GM21526 (cell line): ENCODE data around the gene RIMS4.
"Not testable (repeated sequence)": the region's sequence is repeated elsewhere in the genome, so short reads cannot be mapped to it uniquely, and the experiment has no call there.

ENCODE experiments used
- ATAC-seq: cut with Tn5 transposase; IDR thresholded peaks from one replicate; pipeline ENCODE4 v1.9.1; 2021; ENCODE audit warnings: moderate library complexity; ENCODE audit not compliant: unreplicated experiment, low FRiP score

RIMS4 gene

DNA sequence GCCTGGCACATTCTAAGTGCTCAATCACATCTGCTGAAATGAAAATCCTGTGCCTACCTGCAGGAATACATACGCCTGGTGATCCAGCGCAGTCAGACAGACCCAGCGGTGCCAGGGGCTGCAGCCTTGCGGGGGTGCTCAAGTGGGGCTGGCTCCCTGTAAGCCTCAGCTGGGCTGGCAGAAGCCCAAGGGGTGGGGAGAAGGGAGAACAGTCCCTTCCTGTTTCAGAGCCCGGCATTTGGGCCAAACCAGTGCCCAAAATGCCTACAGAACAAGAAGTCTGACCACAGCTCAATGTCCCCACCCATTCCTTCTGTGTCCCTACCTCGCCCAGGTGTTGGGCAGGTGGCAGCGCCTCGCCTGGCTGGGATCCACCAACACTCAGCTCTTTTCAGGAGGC lies 42.1 kb downstream of the RIMS4 start:
- ATAC-seq, result no peak

DNA sequence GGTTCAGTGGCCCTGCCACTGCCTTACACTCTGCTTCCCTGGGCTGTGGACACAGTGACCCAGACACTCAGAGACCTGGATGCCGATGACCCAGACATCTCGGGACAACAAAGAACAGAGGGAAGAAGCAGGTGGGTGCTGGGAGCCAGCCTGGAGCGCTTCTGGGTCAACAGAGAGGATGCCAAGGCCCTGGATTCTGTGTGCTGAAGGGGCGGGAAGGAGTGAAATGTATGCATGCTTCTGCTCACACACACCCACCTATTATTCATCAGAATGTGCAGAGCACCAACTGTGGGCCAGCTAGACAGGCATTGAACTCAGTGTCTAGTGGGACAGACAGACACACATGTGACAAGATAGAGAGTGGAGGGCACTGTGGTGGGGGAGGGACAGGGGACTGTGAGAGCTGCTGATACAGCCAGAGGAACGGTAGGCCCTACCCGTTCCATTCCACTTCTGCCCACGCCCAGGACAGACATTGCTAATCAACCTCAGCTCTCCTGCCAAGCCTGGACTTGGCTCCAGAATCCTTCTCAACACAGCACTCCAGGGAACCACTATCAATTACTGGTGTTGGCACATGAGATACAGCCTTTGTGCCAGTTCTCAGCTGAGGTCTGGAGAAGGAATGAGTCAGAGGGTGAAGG lies 44.5 kb downstream of the RIMS4 start:
- no peak for ATAC-seq

DNA sequence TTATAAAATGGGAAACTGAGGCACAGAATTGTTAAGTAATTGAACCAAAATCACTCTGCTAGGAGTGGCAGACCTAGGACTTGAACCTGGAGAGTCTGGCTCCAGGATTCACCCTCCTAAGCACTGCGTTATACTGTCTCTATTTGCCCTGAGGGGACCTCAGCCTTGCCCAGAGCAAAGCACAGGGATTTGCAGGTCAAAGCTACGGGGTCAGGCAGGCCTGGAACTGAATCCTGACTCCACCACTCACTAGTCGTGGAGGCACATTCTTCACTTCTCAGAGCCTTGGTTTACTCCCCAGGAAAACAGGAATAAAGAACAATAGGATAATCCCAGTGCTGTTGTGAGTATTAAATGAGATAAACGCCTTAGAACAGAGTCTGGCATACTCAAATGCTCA lies 45.3 kb downstream of the RIMS4 start:
- no peak for ATAC-seq

DNA sequence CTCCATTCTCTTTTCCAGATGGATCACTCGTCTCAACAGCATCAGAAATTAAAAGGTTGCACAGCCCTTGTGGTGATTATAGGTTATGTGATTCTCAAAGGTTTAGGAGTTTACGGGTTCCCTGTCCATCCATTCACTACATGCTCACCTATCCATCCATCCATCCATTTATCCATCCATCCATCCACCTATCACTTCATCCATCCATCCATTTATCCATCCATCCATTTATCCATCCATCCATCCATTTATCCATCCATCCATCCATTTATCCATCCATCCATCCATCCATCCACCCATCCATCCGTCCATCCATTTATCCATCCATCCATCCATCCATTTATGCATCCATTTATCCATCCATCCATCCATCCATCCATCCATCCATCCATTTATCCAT lies 46.5 kb downstream of the RIMS4 start:
- ATAC-seq, result not testable (repeated sequence)

DNA sequence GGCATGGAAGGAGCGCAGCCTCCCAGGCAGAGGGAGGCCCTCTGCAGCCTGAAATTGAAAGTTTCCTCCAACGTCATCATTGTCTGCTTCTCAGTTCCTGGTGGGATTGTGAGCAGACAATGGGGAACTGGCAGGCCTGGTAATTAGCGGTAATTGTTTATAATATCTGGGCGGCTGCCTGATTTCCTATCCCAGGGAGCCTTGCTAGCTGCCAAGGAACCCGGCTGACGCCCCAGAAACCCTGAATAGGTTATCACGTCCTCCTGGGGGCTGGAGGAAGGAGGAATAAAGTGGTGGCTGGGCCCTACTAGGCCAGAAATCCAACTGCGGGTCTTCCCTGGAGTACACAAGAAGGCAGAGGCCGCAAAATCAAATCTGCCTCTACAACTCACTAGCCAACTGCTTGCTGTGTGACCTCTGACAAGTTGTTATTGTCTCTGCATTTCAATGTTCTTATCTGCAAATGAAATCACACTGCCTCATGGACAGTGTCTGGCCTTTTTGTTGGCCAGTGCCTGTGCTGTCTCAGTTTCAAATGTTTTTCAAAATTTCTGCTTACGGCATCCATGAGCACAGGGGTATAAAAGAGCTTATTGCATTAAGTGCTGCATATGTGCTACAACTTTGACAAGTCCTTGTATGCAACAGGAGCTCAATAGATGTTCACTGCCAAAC lies 47.7 kb downstream of the RIMS4 start:
- no peak for ATAC-seq

DNA sequence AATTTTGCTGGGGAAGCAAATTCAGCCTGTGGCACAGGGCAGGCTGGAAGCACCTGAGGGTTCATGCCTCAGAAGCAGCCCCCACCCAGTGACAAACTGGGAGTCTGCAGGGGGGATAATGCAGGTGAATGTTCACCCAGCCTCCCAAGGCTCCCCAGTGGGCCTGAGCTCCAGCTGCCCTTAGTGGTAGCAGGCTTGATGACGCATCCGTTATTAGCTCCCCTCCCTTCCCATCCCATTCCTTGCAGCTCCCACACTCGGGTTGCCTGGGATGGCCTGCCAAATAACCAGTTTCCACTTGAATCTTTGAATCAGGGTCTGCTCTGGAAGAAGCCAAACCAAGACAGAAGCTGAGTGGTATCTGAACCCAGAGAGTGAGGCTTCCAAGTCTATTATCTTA lies 48.9 kb downstream of the RIMS4 start:
- no peak for ATAC-seq

GRCh38 chr20:44759595-44759994 lies 50.8 kb downstream of the RIMS4 start:
- no peak for ATAC-seq

DNA sequence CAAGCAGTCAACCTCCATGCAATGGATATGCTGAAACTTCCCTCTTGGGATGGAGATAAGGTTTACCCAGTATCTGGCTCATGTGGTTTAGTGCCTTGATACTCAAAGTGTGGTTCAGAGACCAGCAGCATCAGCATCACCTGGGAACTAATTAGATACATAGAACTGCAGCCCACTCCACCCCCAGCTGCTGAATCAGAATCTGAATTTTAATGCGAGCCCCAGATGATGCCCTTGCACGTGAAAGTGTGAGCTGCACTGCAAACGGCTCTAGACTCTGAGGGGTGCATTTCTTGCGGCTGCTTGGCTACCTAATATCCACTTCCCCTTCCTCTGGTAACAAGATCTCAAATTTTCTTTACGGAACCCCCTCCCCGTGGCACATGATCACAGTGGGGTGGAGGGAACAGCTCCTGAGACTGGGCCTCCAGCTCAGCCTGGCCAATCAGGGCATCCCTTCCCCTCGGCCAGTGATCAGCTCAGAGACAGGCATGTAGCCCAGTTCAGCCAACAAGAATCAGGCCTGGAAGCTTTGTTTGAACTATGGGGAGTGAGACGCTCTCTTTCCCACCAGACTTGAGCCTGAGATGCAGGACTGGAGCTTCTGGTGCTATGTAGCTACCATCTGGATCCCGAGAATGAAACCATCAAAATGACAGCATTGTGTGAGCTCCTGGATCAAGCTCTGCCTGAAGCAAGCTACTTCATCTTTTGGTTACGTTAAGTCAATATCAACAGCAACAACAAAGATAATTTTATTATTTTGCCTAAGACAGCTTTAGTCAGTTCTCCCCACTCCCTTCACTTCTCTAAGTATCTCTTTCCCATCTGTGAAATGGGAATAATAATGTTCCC lies 51.9 kb downstream of the RIMS4 start:
- no peak for ATAC-seq

- no peak for ATAC-seq
Observed at GRCh38 chr20:44756956-44757355, 53.4 kb downstream of the RIMS4 start.

DNA sequence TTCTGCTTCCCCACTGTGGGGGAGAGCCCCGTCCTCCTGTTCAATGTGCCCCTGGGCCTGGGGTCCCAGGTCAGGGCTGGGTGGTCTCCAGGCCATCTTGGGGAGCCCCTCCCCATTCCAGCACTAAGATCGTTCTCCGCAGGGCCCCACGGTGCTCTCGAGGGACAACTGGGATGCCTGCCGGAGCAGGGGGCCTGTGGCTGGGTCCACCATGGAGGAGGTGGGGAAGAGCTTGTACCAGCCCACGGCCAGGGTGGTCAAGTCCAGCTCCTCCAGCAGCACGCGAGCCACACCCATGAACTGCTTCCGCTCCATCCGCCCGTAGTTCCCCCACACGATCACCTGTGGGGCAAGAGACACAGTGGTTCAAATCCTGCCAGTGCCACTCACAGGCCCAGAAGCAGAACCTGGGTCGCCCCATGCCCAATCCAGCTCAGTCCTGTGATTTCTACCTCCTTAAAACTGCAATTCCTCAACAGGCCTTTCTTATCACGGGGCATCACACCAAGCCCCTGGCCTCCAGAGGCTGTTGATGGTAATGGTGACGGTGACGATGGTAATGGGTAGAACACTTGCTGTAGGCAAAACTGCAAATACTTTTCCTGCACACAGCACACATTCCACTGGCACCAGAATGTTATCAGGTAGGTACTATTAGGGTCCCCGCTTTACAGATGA lies 54.2 kb downstream of the RIMS4 start:
- no peak for ATAC-seq

DNA sequence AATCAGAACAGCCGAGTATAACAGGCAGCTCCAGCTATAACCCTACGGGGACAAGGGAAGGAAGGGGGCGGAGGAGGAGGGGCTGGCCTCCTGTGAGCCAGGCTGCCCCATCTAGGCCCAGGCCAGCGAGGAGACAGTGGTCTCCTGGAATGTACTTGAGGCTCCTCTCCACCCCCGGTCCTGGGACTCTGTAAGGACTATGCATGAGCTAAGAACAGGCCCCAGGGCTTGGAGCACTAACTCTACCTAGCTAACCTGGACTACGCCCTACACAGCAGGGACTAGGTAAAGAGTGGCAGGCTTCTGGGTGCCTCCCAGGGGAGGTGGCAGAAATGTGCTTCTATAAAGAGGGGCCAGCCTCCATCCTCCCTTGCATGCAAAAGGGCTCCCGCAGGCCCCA lies 55.8 kb downstream of the RIMS4 start:
- no peak for ATAC-seq

DNA sequence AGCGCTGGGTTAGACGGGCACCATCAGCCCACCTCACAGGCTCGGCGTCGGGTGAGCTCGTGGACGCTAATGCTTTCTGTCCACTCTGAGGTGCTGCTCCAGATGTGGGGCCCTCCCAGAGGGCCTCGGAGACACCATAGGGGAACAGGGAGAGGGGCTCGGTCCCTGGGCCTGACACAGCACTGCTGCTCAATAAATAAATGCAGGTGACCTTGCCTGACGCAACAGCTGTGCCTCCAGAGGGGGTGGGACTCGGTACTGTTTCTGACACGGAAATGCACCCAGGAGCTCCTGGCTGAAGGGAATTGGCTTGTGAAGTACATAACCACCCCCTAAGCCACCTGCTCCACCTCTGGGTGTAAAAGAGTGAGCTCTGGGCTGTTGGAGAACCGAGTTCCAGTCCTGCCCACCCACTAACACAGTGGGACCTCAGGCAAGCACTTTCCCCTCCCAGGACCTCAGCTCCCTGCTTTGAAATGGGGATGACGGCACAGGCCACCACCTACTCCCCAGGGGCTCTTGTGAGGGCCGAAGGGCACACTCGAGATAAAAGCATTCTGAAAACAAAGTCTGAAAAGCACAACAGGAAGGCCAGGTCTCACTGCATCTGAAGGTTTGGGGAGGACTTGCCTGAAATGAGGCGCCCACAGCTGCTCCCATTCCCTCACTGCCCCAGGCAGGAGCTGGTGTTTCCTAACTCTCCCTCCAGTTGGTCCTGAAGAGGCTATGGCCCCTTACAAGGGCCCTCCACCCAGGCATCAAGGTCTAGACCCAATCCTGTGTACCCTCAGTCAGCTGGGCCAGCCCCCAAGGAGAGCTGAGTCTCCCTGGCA lies 58.0 kb downstream of the RIMS4 start:
- ATAC-seq, result no peak

DNA sequence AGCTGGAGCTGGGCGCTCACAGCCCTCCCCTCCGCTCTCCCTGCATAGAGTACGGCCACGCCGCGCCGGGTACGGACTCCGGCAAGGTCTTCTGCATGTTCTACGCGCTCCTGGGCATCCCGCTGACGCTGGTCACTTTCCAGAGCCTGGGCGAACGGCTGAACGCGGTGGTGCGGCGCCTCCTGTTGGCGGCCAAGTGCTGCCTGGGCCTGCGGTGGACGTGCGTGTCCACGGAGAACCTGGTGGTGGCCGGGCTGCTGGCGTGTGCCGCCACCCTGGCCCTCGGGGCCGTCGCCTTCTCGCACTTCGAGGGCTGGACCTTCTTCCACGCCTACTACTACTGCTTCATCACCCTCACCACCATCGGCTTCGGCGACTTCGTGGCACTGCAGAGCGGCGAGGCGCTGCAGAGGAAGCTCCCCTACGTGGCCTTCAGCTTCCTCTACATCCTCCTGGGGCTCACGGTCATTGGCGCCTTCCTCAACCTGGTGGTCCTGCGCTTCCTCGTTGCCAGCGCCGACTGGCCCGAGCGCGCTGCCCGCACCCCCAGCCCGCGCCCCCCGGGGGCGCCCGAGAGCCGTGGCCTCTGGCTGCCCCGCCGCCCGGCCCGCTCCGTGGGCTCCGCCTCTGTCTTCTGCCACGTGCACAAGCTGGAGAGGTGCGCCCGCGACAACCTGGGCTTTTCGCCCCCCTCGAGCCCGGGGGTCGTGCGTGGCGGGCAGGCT lies 60.1 kb downstream of the RIMS4 start:
- ATAC-seq, result no peak

- ATAC-seq, result no peak
Observed at GRCh38 chr20:44748005-44748370, 62.4 kb downstream of the RIMS4 start.

DNA sequence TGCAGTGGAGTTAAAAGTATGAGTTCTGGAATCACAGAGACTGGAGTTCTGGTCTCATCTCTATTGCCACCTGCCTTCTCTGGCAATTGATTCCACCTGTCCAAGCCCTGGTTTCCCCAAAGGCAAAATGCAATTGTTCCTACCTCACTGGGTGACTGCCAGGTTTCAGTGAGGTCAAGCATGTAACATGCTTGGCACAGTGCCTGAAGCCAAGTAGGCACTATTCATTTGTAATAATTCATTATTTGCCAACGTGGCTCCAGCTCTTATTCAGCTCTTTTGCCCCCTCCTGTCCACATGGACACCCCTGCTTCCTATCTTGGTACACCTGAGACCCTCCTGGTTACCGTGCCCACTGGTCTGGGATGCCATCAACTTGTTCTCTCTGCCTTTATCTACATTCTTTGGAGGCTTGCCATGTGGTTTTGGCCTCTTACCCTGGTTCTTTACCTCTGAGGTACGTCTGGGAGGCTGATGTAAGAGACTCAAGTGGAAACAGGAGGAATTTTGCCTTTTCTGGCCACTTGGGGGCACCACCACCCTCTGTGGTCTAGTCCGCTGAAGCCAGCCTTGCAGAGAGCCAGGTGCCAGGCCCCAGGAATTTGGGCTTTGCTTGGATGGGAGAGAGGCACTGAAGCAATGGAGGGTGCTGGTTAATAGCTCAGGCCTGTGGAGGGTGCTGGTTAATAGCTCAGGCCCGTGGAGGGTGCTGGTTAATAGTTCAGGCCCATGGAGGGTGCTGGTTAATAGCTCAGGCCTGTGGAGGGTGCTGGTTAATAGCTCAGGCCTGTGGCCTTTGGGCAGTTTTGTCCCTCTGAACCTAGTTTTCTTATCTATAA lies 63.0 kb downstream of the RIMS4 start:
- ATAC-seq, result no peak

- ATAC-seq, result no peak
Observed at GRCh38 chr20:44746367-44747165, 63.8 kb downstream of the RIMS4 start.

GRCh38 chr20:44745598-44746366 lies 64.6 kb downstream of the RIMS4 start, which contains the start of gene KCNK15:
TSS of gene KCNK15 (plus strand) at chr20:44745865. CDS start at chr20:44745911, 46 bp downstream.
- no peak for ATAC-seq
